H1 (cell line): ENCODE results near the gene SIPA1L3. TPM values are rescaled to one million over a fixed set of nuclear protein-coding genes. Genes with fewer than 3 reads are reported as not detected.

Experiments
- CTCF ChIA-PET: fragments of 300-600 bp; sonication (Branson Sonifier 250); formaldehyde crosslinking; loops from one replicate; lab custom pipeline; 2021; ENCODE audit not compliant: partially characterized antibody; lab: Charles Lee
- POLR2A ChIA-PET: fragments of 300-600 bp; sonication (Branson Sonifier 250); formaldehyde crosslinking; loops from one replicate; lab custom pipeline; 2021; ENCODE audit warnings: inconsistent platforms; ENCODE audit not compliant: partially characterized antibody; lab: Charles Lee
- DNase-seq, 2 experiments: peaks; one replicate each; pipeline versions ENCODE4 v3.0.0 to v3.0.0-alpha.2; 2010 to 2022; ENCODE audit warnings: low spot score in 2 of 2, low read depth in 1 of 2, mixed read lengths in 1 of 2
- FAIRE-seq: peaks from 2 replicates; lab custom pipeline; 2011; peaks lifted over from hg19 to GRCh38; lab: Jason Lieb, UNC
- H2AFZ ChIP-seq: 2 replicates; pipeline ENCODE4 v1.8.1; 2012; ENCODE audit warnings: low read length, inconsistent platforms
- H2AK5ac ChIP-seq: 2 replicates; pipeline ENCODE4 v1.6.1; 2013; ENCODE audit warnings: low read depth, low read length
- H2BK120ac ChIP-seq: replicated peaks from 2 replicates; pipeline ENCODE3; 2013; ENCODE audit warnings: low read depth, low read length, inconsistent platforms
- H2BK12ac ChIP-seq: 2 replicates; pipeline ENCODE4 v1.6.1; 2013; ENCODE audit warnings: low read depth, low read length
- H2BK15ac ChIP-seq: 2 replicates; pipeline ENCODE4 v1.6.1; 2013; ENCODE audit warnings: low read length
- H2BK20ac ChIP-seq: 2 replicates; pipeline ENCODE4 v1.6.1; 2013; ENCODE audit warnings: low read length
- H2BK5ac ChIP-seq: 2 replicates; pipeline ENCODE4 v1.6.1; 2013; ENCODE audit warnings: low read depth, low read length
- H3K14ac ChIP-seq: 2 replicates; pipeline ENCODE4 v1.6.1; 2013; ENCODE audit warnings: inconsistent platforms; ENCODE audit not compliant: insufficient read length
- H3K18ac ChIP-seq: 2 replicates; pipeline ENCODE4 v1.6.1; 2013; ENCODE audit warnings: low read length; ENCODE audit errors: extremely low read depth
- H3K23ac ChIP-seq: 2 replicates; pipeline ENCODE4 v1.6.1; 2013; ENCODE audit warnings: inconsistent platforms; ENCODE audit not compliant: insufficient read length
- H3K23me2 ChIP-seq: 2 replicates; pipeline ENCODE4 v1.6.1; 2013; ENCODE audit warnings: low read depth, low read length
- H3K27ac ChIP-seq: 2 replicates; pipeline ENCODE4 v1.6.1; 2011; ENCODE audit warnings: low read depth, low read length, inconsistent platforms
- H3K27me3 ChIP-seq, 4 experiments: replicated peaks in 1 of 4; 1 replicate in 1 of 4; 2 replicates in 3 of 4; pipeline versions ENCODE4 v1.6.1 to v1.8.1; 2011 to 2013; ENCODE audit warnings: low read length in 3 of 4, mild to moderate bottlenecking in 3 of 4, inconsistent platforms in 2 of 4, mixed read lengths in 2 of 4, moderate library complexity in 1 of 4; ENCODE audit not compliant: control insufficient read depth in 3 of 4, insufficient read depth in 3 of 4; ENCODE audit errors: extremely low read depth in 1 of 4
- H3K36me3 ChIP-seq, 4 experiments: 2 replicates each; pipeline versions ENCODE4 v1.6.1 to v1.8.1; 2011 to 2013; ENCODE audit warnings: mild to moderate bottlenecking in 4 of 4, low read length in 3 of 4, moderate library complexity in 2 of 4, control low read depth in 1 of 4, inconsistent platforms in 1 of 4; ENCODE audit not compliant: insufficient read depth in 4 of 4, control insufficient read depth in 2 of 4
- H3K4ac ChIP-seq: replicated peaks from 2 replicates; pipeline ENCODE3; 2013; ENCODE audit warnings: low read length, low read depth, mixed read lengths, inconsistent platforms; ENCODE audit not compliant: insufficient read length
- H3K4me1 ChIP-seq, 4 experiments: replicated peaks in 1 of 4; 1 replicate in 1 of 4; 2 replicates in 3 of 4; pipeline versions ENCODE4 v1.6.1 to v1.8.1; 2011 to 2013; ENCODE audit warnings: low read length in 3 of 4, inconsistent platforms in 2 of 4, mixed read lengths in 1 of 4; ENCODE audit not compliant: insufficient read depth in 4 of 4, control insufficient read depth in 3 of 4
- H3K4me2 ChIP-seq, 2 experiments: 2 replicates each; pipeline versions ENCODE4 v1.6.1 to v1.8.1; 2011 to 2013; ENCODE audit warnings: low read depth in 2 of 2, low read length in 2 of 2, control low read depth in 1 of 2, inconsistent platforms in 1 of 2, mild to moderate bottlenecking in 1 of 2; ENCODE audit not compliant: insufficient read depth in 1 of 2
- H3K4me3 ChIP-seq, 4 experiments: fragments of 200-600, 300-600 bp in 1 of 4; sonication (generic), shearing (Covaris generic), sonication (Bioruptor Twin) in 1 of 4; 2 replicates each; pipeline versions ENCODE4 v1.5.1 to v1.8.1; 2011 to 2016; ENCODE audit warnings: low read length in 4 of 4, low read depth in 3 of 4, control low read depth in 2 of 4, inconsistent platforms in 2 of 4, mild to moderate bottlenecking in 2 of 4, mixed read lengths in 1 of 4, moderate library complexity in 1 of 4; ENCODE audit not compliant: insufficient read depth in 2 of 4; ENCODE audit errors: extremely low read depth in 1 of 4
- H3K56ac ChIP-seq: replicated peaks from 2 replicates; pipeline ENCODE3; 2013; ENCODE audit warnings: low read depth, mild to moderate bottlenecking, mixed read lengths, low read length, inconsistent platforms; ENCODE audit not compliant: insufficient read length
- H3K79me1 ChIP-seq: 2 replicates; pipeline ENCODE4 v1.6.1; 2013; ENCODE audit warnings: low read depth, low read length, control low read depth
- H3K79me2 ChIP-seq, 2 experiments: 2 replicates each; pipeline versions ENCODE4 v1.6.1 to v1.8.1; 2012 to 2013; ENCODE audit warnings: low read length in 2 of 2, mild to moderate bottlenecking in 2 of 2, inconsistent platforms in 1 of 2; ENCODE audit not compliant: insufficient read depth in 2 of 2, control insufficient read depth in 1 of 2
- H3K9ac ChIP-seq, 4 experiments: replicated peaks in 1 of 4; 1 replicate in 1 of 4; 2 replicates in 3 of 4; pipeline versions ENCODE4 v1.6.1 to v1.8.1; 2011 to 2013; ENCODE audit warnings: low read depth in 3 of 4, low read length in 3 of 4, control low read depth in 2 of 4, mild to moderate bottlenecking in 2 of 4, moderate library complexity in 2 of 4, inconsistent platforms in 1 of 4; ENCODE audit errors: extremely low read depth in 1 of 4
- H3K9me3 ChIP-seq, 2 experiments: 2 replicates each; pipeline versions ENCODE4 v1.6.1 to v1.8.1; 2012 to 2013; ENCODE audit warnings: mild to moderate bottlenecking in 2 of 2, moderate library complexity in 2 of 2, control low read depth in 1 of 2, inconsistent platforms in 1 of 2, low read depth in 1 of 2, low read length in 1 of 2, mixed read lengths in 1 of 2; ENCODE audit not compliant: insufficient read depth in 2 of 2
- H4K20me1 ChIP-seq, 2 experiments: replicated peaks in 1 of 2; 2 replicates each; pipeline versions ENCODE3 to v1.8.1; 2011 to 2013; ENCODE audit warnings: inconsistent platforms in 2 of 2, low read length in 2 of 2, mild to moderate bottlenecking in 1 of 2; ENCODE audit not compliant: insufficient read depth in 2 of 2, control insufficient read depth in 1 of 2
- H4K5ac ChIP-seq: 2 replicates; pipeline ENCODE4 v1.6.1; 2013; ENCODE audit warnings: low read length, low read depth, mixed read lengths, inconsistent platforms; ENCODE audit not compliant: insufficient read length
- H4K8ac ChIP-seq: 2 replicates; pipeline ENCODE4 v1.8.0; 2013; ENCODE audit warnings: mild to moderate bottlenecking, moderate library complexity, low read length, inconsistent platforms; ENCODE audit not compliant: insufficient read depth; ENCODE audit errors: extremely low read depth
- H4K91ac ChIP-seq: replicated peaks from 2 replicates; pipeline ENCODE3; 2013; ENCODE audit warnings: low read length, mixed read lengths, inconsistent platforms; ENCODE audit not compliant: insufficient read length
- CBX5 ChIP-seq: fragments of 300-800, 300-1000 bp; sonication (generic); IDR thresholded peaks from 2 replicates; pipeline ENCODE4 v1.7.1; 2016; ENCODE audit warnings: antibody characterized with exemption, low read length, low read depth
- CHD2 ChIP-seq: IDR thresholded peaks from 2 replicates; pipeline ENCODE4 v1.6.1; 2012; ENCODE audit warnings: low read length, improper control_type of control experiment
- EGR1 ChIP-seq: IDR thresholded peaks from 2 replicates; pipeline ENCODE4 v1.6.1; 2011; ENCODE audit warnings: low read depth, low read length, borderline replicate concordance
- GABPA ChIP-seq: IDR thresholded peaks from 2 replicates; pipeline ENCODE4 v1.6.1; 2011; ENCODE audit warnings: mild to moderate bottlenecking, low read length, moderate library complexity, borderline replicate concordance; ENCODE audit not compliant: insufficient read depth
- HDAC2 ChIP-seq, 2 experiments: fragments of 300-600 bp in 1 of 2; sonication (generic) in 1 of 2; IDR thresholded peaks; 2 replicates each; pipeline ENCODE4 v1.6.1; 2011 to 2012; ENCODE audit warnings: low read depth in 2 of 2, low read length in 2 of 2, mild to moderate bottlenecking in 2 of 2, moderate library complexity in 2 of 2, borderline replicate concordance in 1 of 2, inconsistent platforms in 1 of 2
- JUND ChIP-seq: IDR thresholded peaks from 2 replicates; pipeline ENCODE4 v1.6.1; 2011; ENCODE audit warnings: mild to moderate bottlenecking, improper control_type of control experiment, low read length
- KDM1A ChIP-seq: fragments of 200-600, 300-600 bp; sonication (generic); IDR thresholded peaks from 2 replicates; pipeline ENCODE4 v1.7.1; 2016; ENCODE audit warnings: mild to moderate bottlenecking, low read length, borderline replicate concordance
- KDM5A ChIP-seq: fragments of 200-600 bp; IDR thresholded peaks from 2 replicates; pipeline ENCODE4 v1.7.1; 2012; ENCODE audit warnings: mild to moderate bottlenecking, low read length, inconsistent platforms, mixed read lengths
- SIX5 ChIP-seq: IDR thresholded peaks from 2 replicates; pipeline ENCODE4 v1.6.1; 2011; ENCODE audit warnings: mild to moderate bottlenecking, low read depth, low read length
- WGBS, 2 experiments: shearing (Covaris generic) in 1 of 2; methylation state at CpG; one replicate each; pipeline versions ENCODE4 v1.1.6 to v1.1.7; 2013 to 2015; ENCODE audit warnings: low lambda C conversion rate in 2 of 2, mixed read lengths in 2 of 2, inconsistent platforms in 1 of 2, low coverage in 1 of 2, missing lambda C conversion rate in 1 of 2; ENCODE audit not compliant: insufficient replicate concordance in 2 of 2, insufficient coverage in 1 of 2, insufficient read length in 1 of 2; ENCODE audit errors: extremely low coverage in 1 of 2, missing lambda C conversion rate in 1 of 2; 5-methylcytosine and 5-hydroxymethylcytosine counted together
- polyA plus RNA-seq, 7 experiments: library from polyadenylated mRNA; depleted of rRNA in 3 of 7; stranded (reverse) in 5 of 7; unstranded in 2 of 7; fragments of >200 nt in 5 of 7; fragments of 200-250 nt in 2 of 7; gene quantifications; 1 replicate in 5 of 7; 2 replicates in 1 of 7; 4 replicates in 1 of 7; pipeline versions ENCODE4 v1.2.1 to v1.2.3, GENCODE V29; 2011 to 2013; ENCODE audit warnings: missing spikeins in 2 of 7, mixed read lengths in 2 of 7
- total RNA-seq: library from RNA; stranded (reverse); fragmentation: NEBNext Ultra II Directional; extraction: Animal tissue kit (Norgen Biotek cat#: 25700); gene quantifications from 2 replicates; pipeline ENCODE4 v1.2.1, GENCODE V29; 2021
- TF ChIP-seq, protein P1 (sequence below): IDR thresholded peaks from 2 replicates; pipeline ENCODE4 v1.6.1; 2012; ENCODE audit warnings: inconsistent platforms
- TF ChIP-seq, protein P2 (sequence below): IDR thresholded peaks from 2 replicates; pipeline ENCODE4 v1.6.1; 2012; ENCODE audit warnings: inconsistent platforms
- TF ChIP-seq, protein P3 (sequence below): IDR thresholded peaks from 2 replicates; pipeline ENCODE4 v1.6.1; 2011; ENCODE audit warnings: low read length, improper control_type of control experiment

The SIPA1L3 gene
- total and polyA plus RNA-seq, 2 of the 8 experiments (the other 6 are each of a cell fraction or from before 2014, with no cell fraction given) = 15.0 to 54.9 TPM

DNA sequence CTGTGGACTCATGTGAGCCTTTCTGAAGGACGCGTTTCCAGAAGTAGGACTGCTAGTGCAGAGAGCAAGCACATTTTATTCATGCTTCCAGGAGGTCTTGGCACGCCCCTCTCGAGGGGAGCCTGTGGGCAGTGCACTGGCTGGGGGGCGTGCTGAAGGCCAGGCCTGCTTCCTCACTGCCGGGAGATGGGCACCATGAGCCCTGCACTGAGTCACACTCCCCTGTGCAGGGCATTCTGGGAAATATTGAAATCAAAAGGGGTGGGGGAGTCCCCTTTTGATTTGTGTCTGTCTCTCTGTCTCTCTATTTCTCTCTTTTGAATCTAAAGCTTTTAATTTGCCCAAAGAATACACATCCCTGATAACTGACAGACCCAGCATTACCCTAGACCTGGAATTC is 283.1 kb downstream of the SIPA1L3 start:
- H3K56ac ChIP-seq = no peak overlapping the region
- no peak overlapping the region for H3K27ac ChIP-seq
- ChIA-PET POLR2A (no interaction called here), CTCF (interaction anchor here (1.0 to 2.0 kb wide), 2 partner anchors 20 to 56 kb away, joined by 3 to 11 read pairs; no protein-coding TSS in a partner anchor)
- no peaks in the 10 kb centered on the region; the same call in 1 of the 2 replicates for H3K23me2 ChIP-seq
- 77% methylated on average over 6 of the region's 6 CpGs; no CpG with 5 or more reads in 1 of the 2 experiments for WGBS, 2 experiments
- H2BK5ac ChIP-seq = peak overlapping the region; percentile 52
- no peaks in the 10 kb centered on the region for H3K79me1 ChIP-seq
- H2AK5ac ChIP-seq = no peak overlapping the region
- H4K20me1 ChIP-seq = no peaks in the 10 kb centered on the region
- H2AFZ ChIP-seq = no peak overlapping the region
- H4K91ac ChIP-seq = no peak overlapping the region
- no peak overlapping the region for H3K4me3 ChIP-seq
- DNase-seq (no peak), FAIRE-seq (no peak)
- H3K14ac ChIP-seq = no peak overlapping the region
- no peak overlapping the region for H3K18ac ChIP-seq
- TF ChIP-seq HDAC2 (IDR thresholded peaks at IDR 0.05; ENCODE audit: borderline replicate concordance in 1 of 2, low read depth in 2 of 2, low read length in 2 of 2) (no peak), CBX5 (no peak), GABPA (no peak), CHD2 (no peak), SIX5 (no peak), KDM1A (no peak), EGR1 (no peak), JUND (no peak), KDM5A (no peak)
- TF ChIP-seq, protein P1, sequence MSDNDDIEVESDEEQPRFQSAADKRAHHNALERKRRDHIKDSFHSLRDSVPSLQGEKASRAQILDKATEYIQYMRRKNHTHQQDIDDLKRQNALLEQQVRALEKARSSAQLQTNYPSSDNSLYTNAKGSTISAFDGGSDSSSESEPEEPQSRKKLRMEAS = no peak
- TF ChIP-seq, protein P2, sequence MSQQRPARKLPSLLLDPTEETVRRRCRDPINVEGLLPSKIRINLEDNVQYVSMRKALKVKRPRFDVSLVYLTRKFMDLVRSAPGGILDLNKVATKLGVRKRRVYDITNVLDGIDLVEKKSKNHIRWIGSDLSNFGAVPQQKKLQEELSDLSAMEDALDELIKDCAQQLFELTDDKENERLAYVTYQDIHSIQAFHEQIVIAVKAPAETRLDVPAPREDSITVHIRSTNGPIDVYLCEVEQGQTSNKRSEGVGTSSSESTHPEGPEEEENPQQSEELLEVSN = no peak
- TF ChIP-seq, protein P3, sequence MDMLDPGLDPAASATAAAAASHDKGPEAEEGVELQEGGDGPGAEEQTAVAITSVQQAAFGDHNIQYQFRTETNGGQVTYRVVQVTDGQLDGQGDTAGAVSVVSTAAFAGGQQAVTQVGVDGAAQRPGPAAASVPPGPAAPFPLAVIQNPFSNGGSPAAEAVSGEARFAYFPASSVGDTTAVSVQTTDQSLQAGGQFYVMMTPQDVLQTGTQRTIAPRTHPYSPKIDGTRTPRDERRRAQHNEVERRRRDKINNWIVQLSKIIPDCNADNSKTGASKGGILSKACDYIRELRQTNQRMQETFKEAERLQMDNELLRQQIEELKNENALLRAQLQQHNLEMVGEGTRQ = no peak
- H2BK120ac ChIP-seq = no peak overlapping the region
- H3K9ac ChIP-seq = no peak overlapping the region
- H3K4me2 ChIP-seq = no peak overlapping the region
- H3K79me2 ChIP-seq = no peaks in the 10 kb centered on the region
- H2BK12ac ChIP-seq = no peak overlapping the region
- H3K4me1 ChIP-seq = no peaks in the 10 kb centered on the region; a peak in 1 of 7 replicates
- H2BK20ac ChIP-seq = no peak overlapping the region
- H4K5ac ChIP-seq = no peak overlapping the region
- H4K8ac ChIP-seq = no peak overlapping the region; the same call in 1 of the 2 replicates
- no peak overlapping the region for H3K4ac ChIP-seq
- H3K27me3 ChIP-seq = no peaks in the 10 kb centered on the region
- no peak overlapping the region for H2BK15ac ChIP-seq
- peaks cover 0 to 3% (median 0%) of the 10 kb centered on the region in 4 experiments; a peak in 4 of 8 replicates for H3K36me3 ChIP-seq
- no peak overlapping the region for H3K23ac ChIP-seq
- H3K9me3 ChIP-seq = no peaks in the 10 kb centered on the region
